Activated CD8-positive, alpha-beta memory T cell treated with anti-CD3 and anti-CD28 coated beads for 36 hours (primary cell): Measurements from ENCODE around the gene MAP2K4. TPM values are rescaled to one million over a fixed set of nuclear protein-coding genes. Genes with fewer than 3 reads are reported as not detected.
"Not testable (repeated sequence)": the region's sequence is repeated elsewhere in the genome, so short reads cannot be mapped to it uniquely, and the experiment has no call there.

Experiments used
- CTCF ChIA-PET: fragments of 350-600 bp; sonication (Branson Sonifier 250); formaldehyde crosslinking; loops from one replicate; lab custom pipeline; 2021; ENCODE audit warnings: antibody characterized with exemption; lab: Charles Lee
- POLR2A ChIA-PET: fragments of 350-600 bp; sonication (Branson Sonifier 250); formaldehyde crosslinking; loops from one replicate; lab custom pipeline; 2021; ENCODE audit warnings: antibody characterized with exemption; lab: Charles Lee
- total RNA-seq, 2 experiments: library from RNA; stranded (reverse); gene quantifications; one replicate each; pipeline ENCODE4 v1.2.3, GENCODE V29; 2021

The MAP2K4 gene
- total RNA-seq, result 10 to 100 TPM; 43.3 to 44.1 TPM

GRCh38 chr17:12020642-12021622, at the start of gene MAP2K4:
Gene MAP2K4 (plus strand): TSS chr17:12020877. CDS start chr17:12020887, 10 bp downstream.
- CTCF ChIA-PET, result interaction anchor here (0.7 to 1.4 kb wide), 4 partner anchors 14 to 84 kb away, joined by 3 to 5 read pairs (median 4); partner anchors contain the start of gene ZNF18
- POLR2A ChIA-PET, result interaction anchor here (0.6 to 3.9 kb wide), 3 partner anchors 23 to 1349 kb away, joined by 3 to 82 read pairs (median 6); partner anchors contain the start of gene ZNF18

- CTCF ChIA-PET, POLR2A ChIA-PET: not testable (repeated sequence)
These were observed 47.9 kb upstream of the MAP2K4 start for GRCh38 chr17:11972741-11973140.

- CTCF ChIA-PET, result no interaction called here
- POLR2A ChIA-PET, result no interaction called here
These were observed 40.9 kb upstream of the MAP2K4 start for GRCh38 chr17:11979795-11980194.

GRCh38 chr17:11980813-11981212, 39.9 kb upstream of the MAP2K4 start:
- ChIA-PET POLR2A (no interaction called here), CTCF (no interaction called here)

GRCh38 chr17:11981862-11982261, 38.8 kb upstream of the MAP2K4 start:
- ChIA-PET CTCF (interaction anchor here (0.7 kb wide), 2 partner anchors 41 to 893 kb away, joined by 3 to 4 read pairs; no protein-coding TSS in a partner anchor), POLR2A (no interaction called here)

- ChIA-PET CTCF (no interaction called here), POLR2A (no interaction called here)
These were observed 34.3 kb upstream of the MAP2K4 start for GRCh38 chr17:11986179-11986941.

- CTCF ChIA-PET, result no interaction called here
- POLR2A ChIA-PET, result no interaction called here
These were observed 33.7 kb upstream of the MAP2K4 start for GRCh38 chr17:11986942-11987329.

- POLR2A ChIA-PET, result no interaction called here
- CTCF ChIA-PET, result interaction anchor here (0.8 kb wide), 1 partner anchor 72 kb away, joined by 3 read pairs; no protein-coding TSS in a partner anchor
These were observed 30.2 kb upstream of the MAP2K4 start for GRCh38 chr17:11990363-11990983.

GRCh38 chr17:11991461-11991860, 29.2 kb upstream of the MAP2K4 start:
- CTCF ChIA-PET, result no interaction called here
- POLR2A ChIA-PET, result no interaction called here

- CTCF ChIA-PET, result no interaction called here
- POLR2A ChIA-PET, result interaction anchor here (0.6 to 4.6 kb wide), 7 partner anchors 24 to 1801 kb away, joined by 3 to 82 read pairs (median 4); partner anchors contain the start of gene MAP2K4
These were observed 23.9 kb upstream of the MAP2K4 start for GRCh38 chr17:11996722-11997146.

GRCh38 chr17:11997147-11997971, 23.3 kb upstream of the MAP2K4 start, which contains the start of gene ZNF18:
Gene ZNF18 (minus strand): TSS chr17:11997475. CDS start chr17:11992829, 4,646 bp downstream.
- CTCF ChIA-PET, result interaction anchor here (0.6 to 1.1 kb wide), 2 partner anchors 23 to 29 kb away, joined by 4 read pairs; partner anchors contain the start of gene MAP2K4

GRCh38 chr17:11997972-11998233, 22.8 kb upstream of the MAP2K4 start:
- ChIA-PET POLR2A (interaction anchor here (0.9 to 4.6 kb wide), 4 partner anchors 10 to 112 kb away, joined by 3 to 82 read pairs (median 4); partner anchors contain the start of gene MAP2K4), CTCF (interaction anchor here (0.6 to 1.1 kb wide), 2 partner anchors 23 to 28 kb away, joined by 4 read pairs; partner anchors contain the start of gene MAP2K4)

More at GRCh38 chr17:11997147-11997971, 23.3 kb upstream of the MAP2K4 start, which contains the start of gene ZNF18:
- POLR2A ChIA-PET, result interaction anchor here (0.6 to 4.6 kb wide), 10 partner anchors 11 to 1802 kb away, joined by 3 to 82 read pairs (median 4); partner anchors contain the start of genes ELAC2 and MAP2K4

GRCh38 chr17:11999696-12000095, 21.0 kb upstream of the MAP2K4 start:
- ChIA-PET POLR2A (interaction anchor here (4.6 kb wide), 1 partner anchor 21 kb away, joined by 82 read pairs; the partner anchor contains the start of gene MAP2K4), CTCF (interaction anchor here (1.1 kb wide), 1 partner anchor 23 kb away, joined by 3 read pairs; no protein-coding TSS in a partner anchor)

GRCh38 chr17:12007466-12007865, 13.2 kb upstream of the MAP2K4 start:
- CTCF ChIA-PET, result interaction anchor here (1.1 kb wide), 1 partner anchor 13 kb away, joined by 5 read pairs; the partner anchor contains the start of gene MAP2K4
- POLR2A ChIA-PET, result interaction anchor here (0.9 kb wide), 1 partner anchor 10 kb away, joined by 4 read pairs; the partner anchor contains the start of gene ZNF18

GRCh38 chr17:12021623-12022140, 1.0 kb downstream of the MAP2K4 start:
- POLR2A ChIA-PET, result interaction anchor here (3.9 kb wide), 1 partner anchor 24 kb away, joined by 82 read pairs; the partner anchor contains the start of gene ZNF18

GRCh38 chr17:12022310-12022709, 1.6 kb downstream of the MAP2K4 start:
- POLR2A ChIA-PET, result interaction anchor here (3.9 kb wide), 1 partner anchor 25 kb away, joined by 82 read pairs; the partner anchor contains the start of gene ZNF18

More at GRCh38 chr17:12021623-12022140, 1.0 kb downstream of the MAP2K4 start:
- CTCF ChIA-PET, result interaction anchor here (0.8 to 1.4 kb wide), 2 partner anchors 15 to 25 kb away, joined by 3 to 5 read pairs; no protein-coding TSS in a partner anchor

GRCh38 chr17:12024327-12024726, 3.6 kb downstream of the MAP2K4 start:
- ChIA-PET POLR2A (interaction anchor here (0.6 to 1.0 kb wide), 2 partner anchors 27 kb away, joined by 4 read pairs; partner anchors contain the start of gene ZNF18), CTCF (interaction anchor here (0.7 kb wide), 1 partner anchor 16 kb away, joined by 3 read pairs; no protein-coding TSS in a partner anchor)

More at GRCh38 chr17:12022310-12022709, 1.6 kb downstream of the MAP2K4 start:
- CTCF ChIA-PET, result interaction anchor here (0.8 to 1.1 kb wide), 2 partner anchors 23 to 24 kb away, joined by 3 read pairs; no protein-coding TSS in a partner anchor
